ENCODE results near the gene C20orf173.

The C20orf173 gene

GRCh38 chr20:35506872-35507638 lies 22.4 kb downstream of the C20orf173 start:
- no peak for DNase-seq (ENCODE audit: low read depth)

GRCh38 chr20:35506179-35506578 lies 23.3 kb downstream of the C20orf173 start:
- no peak for DNase-seq (ENCODE audit: low read depth)

DNA sequence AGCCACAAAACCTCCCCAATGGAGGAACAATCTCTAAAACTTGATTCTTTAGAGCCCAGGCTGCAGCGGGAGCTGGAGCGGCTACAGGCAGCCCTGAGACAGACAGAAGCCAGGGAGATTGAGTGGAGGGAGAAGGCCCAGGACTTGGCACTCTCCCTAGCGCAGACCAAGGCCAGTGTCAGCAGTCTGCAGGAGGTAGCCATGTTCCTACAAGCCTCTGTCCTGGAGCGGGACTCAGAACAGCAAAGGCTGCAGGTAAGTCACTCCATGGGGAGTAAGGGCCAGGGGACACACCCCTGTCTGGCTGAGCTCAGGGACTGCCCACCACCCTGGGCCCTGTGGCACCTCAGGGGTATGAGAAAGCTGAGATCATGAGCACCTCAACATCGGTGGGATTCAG lies 24.7 kb downstream of the C20orf173 start:
- DNase-seq (ENCODE audit: low read depth) = no peak

DNA sequence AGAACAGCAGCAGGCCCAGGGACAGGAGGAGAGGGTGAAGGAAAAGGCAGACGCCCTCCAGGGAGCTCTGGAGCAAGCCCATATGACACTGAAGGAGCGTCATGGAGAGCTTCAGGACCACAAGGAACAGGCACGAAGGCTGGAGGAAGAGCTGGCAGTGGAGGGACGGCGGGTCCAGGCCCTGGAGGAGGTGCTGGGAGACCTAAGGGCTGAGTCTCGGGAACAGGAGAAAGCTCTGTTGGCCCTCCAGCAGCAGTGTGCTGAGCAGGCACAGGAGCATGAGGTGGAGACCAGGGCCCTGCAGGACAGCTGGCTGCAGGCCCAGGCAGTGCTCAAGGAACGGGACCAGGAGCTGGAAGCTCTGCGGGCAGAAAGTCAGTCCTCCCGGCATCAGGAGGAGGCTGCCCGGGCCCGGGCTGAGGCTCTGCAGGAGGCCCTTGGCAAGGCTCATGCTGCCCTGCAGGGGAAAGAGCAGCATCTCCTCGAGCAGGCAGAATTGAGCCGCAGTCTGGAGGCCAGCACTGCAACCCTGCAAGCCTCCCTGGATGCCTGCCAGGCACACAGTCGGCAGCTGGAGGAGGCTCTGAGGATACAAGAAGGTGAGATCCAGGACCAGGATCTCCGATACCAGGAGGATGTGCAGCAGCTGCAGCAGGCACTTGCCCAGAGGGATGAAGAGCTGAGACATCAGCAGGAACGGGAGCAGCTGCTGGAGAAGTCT lies 25.5 kb downstream of the C20orf173 start:
- no peak for DNase-seq (ENCODE audit: low read depth)

DNA sequence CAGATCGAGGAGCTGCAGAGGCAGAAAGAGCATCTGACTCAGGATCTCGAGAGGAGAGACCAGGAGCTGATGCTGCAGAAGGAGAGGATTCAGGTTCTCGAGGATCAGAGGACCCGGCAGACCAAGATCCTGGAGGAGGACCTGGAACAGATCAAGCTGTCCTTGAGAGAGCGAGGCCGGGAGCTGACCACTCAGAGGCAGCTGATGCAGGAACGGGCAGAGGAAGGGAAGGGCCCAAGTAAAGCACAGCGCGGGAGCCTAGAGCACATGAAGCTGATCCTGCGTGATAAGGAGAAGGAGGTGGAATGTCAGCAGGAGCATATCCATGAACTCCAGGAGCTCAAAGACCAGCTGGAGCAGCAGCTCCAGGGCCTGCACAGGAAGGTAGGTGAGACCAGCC lies 26.2 kb downstream of the C20orf173 start:
- no peak for DNase-seq (ENCODE audit: low read depth)

DNA sequence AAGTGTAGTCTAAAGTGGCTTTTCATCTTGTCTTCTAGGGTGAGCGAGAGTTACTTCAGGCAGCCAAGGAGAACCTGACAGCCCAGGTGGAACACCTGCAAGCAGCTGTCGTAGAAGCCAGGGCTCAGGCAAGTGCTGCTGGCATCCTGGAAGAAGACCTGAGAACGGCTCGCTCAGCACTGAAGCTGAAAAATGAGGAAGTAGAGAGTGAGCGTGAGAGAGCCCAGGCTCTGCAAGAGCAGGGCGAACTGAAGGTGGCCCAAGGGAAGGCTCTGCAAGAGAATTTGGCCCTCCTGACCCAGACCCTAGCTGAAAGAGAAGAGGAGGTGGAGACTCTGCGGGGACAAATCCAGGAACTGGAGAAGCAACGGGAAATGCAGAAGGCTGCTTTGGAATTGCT lies 27.1 kb downstream of the C20orf173 start:
- no peak for DNase-seq (ENCODE audit: low read depth)

GRCh38 chr20:35499271-35499670 lies 30.2 kb downstream of the C20orf173 start:
- no peak for DNase-seq (ENCODE audit: low read depth)

DNA sequence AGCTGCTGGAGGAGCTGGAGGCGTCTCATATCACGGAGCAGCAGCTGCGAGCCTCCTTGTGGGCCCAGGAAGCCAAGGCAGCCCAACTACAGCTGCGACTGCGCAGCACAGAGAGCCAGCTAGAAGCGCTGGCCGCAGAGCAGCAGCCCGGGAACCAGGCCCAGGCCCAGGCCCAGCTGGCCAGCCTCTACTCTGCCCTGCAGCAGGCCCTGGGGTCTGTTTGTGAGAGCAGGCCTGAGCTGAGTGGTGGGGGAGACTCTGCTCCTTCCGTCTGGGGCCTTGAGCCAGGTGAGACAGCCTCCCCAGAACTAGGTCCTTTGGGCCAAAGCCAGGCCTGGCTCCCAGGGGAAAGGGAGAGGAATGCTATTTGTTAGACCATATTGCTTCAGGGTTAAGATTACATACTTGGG lies 31.7 kb downstream of the C20orf173 start:
- no peak for DNase-seq (ENCODE audit: low read depth)

DNA sequence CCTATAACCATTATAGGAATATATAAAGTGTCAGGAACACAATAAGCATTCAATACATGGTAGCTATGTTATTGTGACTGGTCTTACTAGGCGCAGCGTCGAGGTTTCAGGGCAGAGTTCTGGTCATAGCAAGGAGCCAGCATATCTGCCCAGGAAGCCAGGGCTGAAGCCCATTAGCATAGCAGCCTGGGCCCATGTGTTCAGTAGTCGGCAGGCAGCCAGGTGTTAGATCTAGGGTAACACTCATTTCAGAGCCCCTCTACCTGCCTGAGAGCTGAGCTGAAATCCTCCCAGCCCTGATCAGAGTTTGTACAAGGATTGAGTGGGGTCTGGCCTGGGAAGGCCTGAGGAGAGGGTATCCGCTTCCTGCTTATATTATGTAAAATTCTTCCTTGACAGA lies 32.1 kb downstream of the C20orf173 start:
- DNase-seq (ENCODE audit: low read depth) = no peak

GRCh38 chr20:35496481-35496880 lies 33.0 kb downstream of the C20orf173 start:
- no peak for DNase-seq (ENCODE audit: low read depth)

- no peak for DNase-seq (ENCODE audit: low read depth)
These were observed 37.1 kb downstream of the C20orf173 start for GRCh38 chr20:35492352-35492751.

GRCh38 chr20:35491823-35492222 lies 37.6 kb downstream of the C20orf173 start:
- no peak for DNase-seq (ENCODE audit: low read depth)

DNA sequence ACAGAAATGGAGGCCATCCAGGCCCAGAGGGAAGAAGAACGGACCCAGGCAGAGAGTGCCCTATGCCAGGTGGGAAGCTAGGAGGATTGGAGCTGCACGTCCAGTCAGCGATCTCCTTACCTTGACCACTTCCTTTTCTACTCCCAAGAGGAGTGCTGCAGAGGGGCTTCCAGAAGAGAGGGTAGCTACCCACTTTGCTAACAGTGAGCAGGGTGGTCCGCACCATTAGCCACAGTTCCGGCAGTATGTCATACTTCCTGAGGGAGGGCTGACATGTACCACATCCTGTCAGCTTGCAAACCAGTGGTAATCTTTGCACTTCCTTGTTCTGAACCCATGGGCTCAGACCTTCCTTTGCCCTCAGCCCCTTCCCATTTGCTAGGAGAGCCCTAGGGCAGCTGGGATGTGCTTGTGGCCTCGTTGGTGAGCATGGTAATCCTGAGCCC lies 38.7 kb downstream of the C20orf173 start:
- DNase-seq (ENCODE audit: low read depth) = no peak

DNA sequence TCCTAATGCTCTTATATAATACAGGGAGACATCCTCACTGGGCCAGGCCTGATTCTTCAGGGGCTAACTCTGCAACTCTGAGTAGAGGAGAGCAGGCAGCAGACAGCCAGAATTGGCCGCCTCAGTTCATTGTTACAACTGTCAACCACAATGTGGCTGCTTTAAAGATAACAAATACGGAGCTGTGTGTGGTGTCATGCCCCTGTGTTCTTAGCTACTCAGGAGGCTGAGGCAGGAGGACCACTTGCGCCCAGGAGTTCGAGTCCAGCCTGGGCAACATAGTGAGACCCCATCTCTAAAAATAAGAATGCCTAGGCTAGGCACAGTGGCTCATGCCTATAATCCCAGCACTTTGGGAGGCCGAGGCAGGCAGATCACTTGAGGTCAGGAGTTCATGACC lies 39.7 kb downstream of the C20orf173 start:
- DNase-seq (ENCODE audit: low read depth) = no peak

DNA sequence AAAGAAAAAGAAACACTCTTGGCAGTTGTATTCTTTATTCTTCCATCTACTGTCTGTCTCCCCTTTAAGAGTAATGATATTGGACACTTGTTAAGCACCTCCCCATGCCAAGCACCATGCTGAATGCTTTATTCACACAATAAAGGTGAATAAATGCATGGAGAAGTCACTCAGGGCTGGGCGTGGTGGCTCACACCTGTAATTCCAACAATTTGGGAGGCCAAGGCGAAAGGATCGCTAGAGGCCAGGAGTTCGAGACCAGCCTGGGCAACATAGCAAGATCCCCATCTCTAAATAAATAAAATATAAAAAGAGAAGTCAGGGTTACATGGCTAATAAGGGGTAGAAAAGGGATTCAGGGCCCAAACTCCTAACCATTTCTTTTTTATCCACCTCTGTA lies 42.0 kb downstream of the C20orf173 start:
- DNase-seq (ENCODE audit: low read depth) = no peak

DNA sequence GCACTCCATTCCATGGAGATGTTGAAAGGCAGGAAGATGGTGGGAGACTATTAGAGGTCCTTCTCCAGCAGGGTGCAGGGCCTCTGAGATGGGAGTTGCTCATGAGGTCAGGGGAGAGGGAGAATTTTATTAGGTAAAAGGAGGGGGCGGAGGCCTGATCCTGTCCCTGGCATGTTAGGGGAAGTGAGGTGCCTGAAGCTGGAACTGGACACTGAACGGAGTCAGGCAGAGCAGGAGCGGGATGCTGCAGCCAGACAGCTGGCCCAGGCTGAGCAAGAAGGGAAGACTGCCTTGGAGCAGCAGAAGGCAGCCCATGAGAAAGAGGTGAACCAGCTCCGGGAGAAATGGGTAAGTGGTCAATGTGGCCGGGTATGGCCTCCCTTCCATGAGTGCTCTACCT lies 49.7 kb downstream of the C20orf173 start:
- no peak for DNase-seq (ENCODE audit: low read depth)

- no peak for DNase-seq (ENCODE audit: low read depth)
These were observed 50.5 kb downstream of the C20orf173 start for GRCh38 chr20:35478804-35479472.
